Dermis microvascular lymphatic vessel endothelial cell (primary cell): ENCODE data around the gene IPO4. TPM values are rescaled to one million over a fixed set of nuclear protein-coding genes. Genes with fewer than 3 reads are reported as not detected.

Experiments used
- DNase-seq, 2 donors: peaks; one replicate each; pipeline versions ENCODE4 v3.0.0 to v3.0.0-alpha.2; 2010; ENCODE audit warnings: low read depth in 2 of 2
- total RNA-seq: library from RNA; depleted of rRNA; stranded (reverse); fragments of >200 nt; gene quantifications from 2 replicates; pipeline ENCODE4 v1.2.1, GENCODE V29; 2014

Gene IPO4
- total RNA-seq, 1 donor from 2014 or later, result 32.7 TPM

- DNase-seq, result no peak
Measured at GRCh38 chr14:24194873-24195185, 6.2 kb upstream of the IPO4 start.

GRCh38 chr14:24194186-24194872 lies 5.7 kb upstream of the IPO4 start:
- DNase-seq, result no peak

- no peak for DNase-seq
Measured at GRCh38 chr14:24192933-24193332, 4.3 kb upstream of the IPO4 start.

GRCh38 chr14:24190416-24190815 lies 1.8 kb upstream of the IPO4 start:
- no peak for DNase-seq

GRCh38 chr14:24189460-24189859 lies 844 bp upstream of the IPO4 start:
- no peak for DNase-seq

GRCh38 chr14:24189059-24189375 lies 401 bp upstream of the IPO4 start:
- no peak for DNase-seq

GRCh38 chr14:24187539-24187915 lies 1.1 kb downstream of the IPO4 start:
- DNase-seq, result no peak

- DNase-seq, result no peak
Measured at GRCh38 chr14:24186831-24187538, 1.6 kb downstream of the IPO4 start.

- DNase-seq, result no peak
Measured at GRCh38 chr14:24185741-24186140, 2.9 kb downstream of the IPO4 start.

- no peak for DNase-seq
Measured at GRCh38 chr14:24185026-24185425, 3.6 kb downstream of the IPO4 start.

- DNase-seq, result no peak
Measured at GRCh38 chr14:24184104-24184970, 4.3 kb downstream of the IPO4 start.

- no peak for DNase-seq
Measured at GRCh38 chr14:24183014-24183481, 5.6 kb downstream of the IPO4 start.

- no peak for DNase-seq
Measured at GRCh38 chr14:24182110-24182882, 6.3 kb downstream of the IPO4 start.

- no peak for DNase-seq
Measured at GRCh38 chr14:24181371-24182077, 7.1 kb downstream of the IPO4 start.

GRCh38 chr14:24179961-24180796 lies 8.4 kb downstream of the IPO4 start:
- DNase-seq, result peak in 1 of 2 donors; percentile 65

GRCh38 chr14:24179294-24179960 lies 9.2 kb downstream of the IPO4 start:
- no peak for DNase-seq

- no peak for DNase-seq
Measured at GRCh38 chr14:24178399-24179178, 10.0 kb downstream of the IPO4 start.

- DNase-seq, result no peak
Measured at GRCh38 chr14:24177891-24178290, 10.7 kb downstream of the IPO4 start.
